Thoracic aorta (tissue), 2 donors: ENCODE measurements around the gene OR10A7. TPM values are rescaled to one million over a fixed set of nuclear protein-coding genes. Genes with fewer than 3 reads are reported as not detected.

Experiments
- ATAC-seq: fragments of 150-250 bp; one replicate; pipeline ENCODE4 v1.8.0; 2017; ENCODE audit warnings: low read depth; ENCODE audit not compliant: insufficient number of reproducible peaks, low FRiP score
- DNase-seq: peaks from one replicate; pipeline ENCODE4 v3.0.0-alpha.2; 2020; ENCODE audit warnings: low spot score
- H3K27ac ChIP-seq, 2 donors: fragments of 200-600 bp; sonication (generic); 1 replicate in 1 of 2; 2 replicates in 1 of 2; pipeline ENCODE4 v1.5.1; 2016; ENCODE audit warnings: mild to moderate bottlenecking in 2 of 2, moderate library complexity in 2 of 2
- H3K27me3 ChIP-seq: fragments of 200-600 bp; sonication (generic); replicated peaks from 2 replicates; pipeline ENCODE4 v1.6.0; 2016; ENCODE audit warnings: mild to moderate bottlenecking; ENCODE audit not compliant: insufficient read depth
- H3K36me3 ChIP-seq: fragments of 200-600 bp; sonication (generic); one replicate; pipeline ENCODE4 v1.5.1; 2016
- H3K4me1 ChIP-seq, 2 donors: fragments of 200-600 bp; sonication (generic); 1 replicate in 1 of 2; 2 replicates in 1 of 2; pipeline versions ENCODE4 v1.5.1 to v1.6.0; 2016; ENCODE audit warnings: low read depth in 2 of 2, mild to moderate bottlenecking in 1 of 2; ENCODE audit not compliant: control insufficient read depth in 1 of 2
- H3K4me3 ChIP-seq: fragments of 200-600 bp; sonication (generic); 2 replicates; pipeline ENCODE4 v1.5.1; 2016; ENCODE audit warnings: mild to moderate bottlenecking
- H3K9me3 ChIP-seq: fragments of 200-600 bp; sonication (generic); 2 replicates; pipeline ENCODE4 v1.5.1; 2016
- CTCF ChIP-seq: fragments of 200-600 bp; sonication (generic); IDR thresholded peaks from one replicate; pipeline ENCODE4 v1.5.1; 2019; ENCODE audit warnings: antibody characterized with exemption
- total RNA-seq, 2 donors: library from RNA; depleted of rRNA; stranded (reverse); fragments of >200 nt; gene quantifications; one replicate each; pipeline versions ENCODE4 v1.1.0 to v1.2.3, GENCODE V29; 2016

Gene OR10A7
- total RNA-seq, 2 donors from 2014 or later, result not detected

GRCh38 chr12:55188974-55189556 is 31.8 kb upstream of the OR10A7 start:
- Histone ChIP-seq H3K27ac (no peak overlapping the region), H3K4me3 (no peak overlapping the region), H3K27me3 (no peaks in the 10 kb centered on the region), H3K4me1 (no peaks in the 10 kb centered on the region), H3K36me3 (no peaks in the 10 kb centered on the region), H3K9me3 (no peaks in the 10 kb centered on the region)
- ATAC-seq (no peak), DNase-seq (no peak)
- peak; percentile 51 for TF ChIP-seq CTCF

- no peak for TF ChIP-seq CTCF
- Histone ChIP-seq H3K9me3 (no peaks in the 10 kb centered on the region), H3K27me3 (no peaks in the 10 kb centered on the region), H3K4me1 (no peaks in the 10 kb centered on the region), H3K36me3 (no peaks in the 10 kb centered on the region), H3K27ac (no peak overlapping the region), H3K4me3 (no peak overlapping the region)
- ATAC-seq (no peak), DNase-seq (no peak)
Observed at GRCh38 chr12:55194382-55194781, 26.4 kb upstream of the OR10A7 start.

GRCh38 chr12:55226523-55226922 is 5.7 kb downstream of the OR10A7 start:
- Histone ChIP-seq H3K36me3 (no peaks in the 10 kb centered on the region), H3K4me1 (no peaks in the 10 kb centered on the region), H3K27me3 (no peaks in the 10 kb centered on the region), H3K27ac (no peak overlapping the region), H3K9me3 (no peaks in the 10 kb centered on the region), H3K4me3 (no peak overlapping the region)
- no peak for TF ChIP-seq CTCF
- no peak for DNase-seq
- no peak for ATAC-seq

- no peak overlapping the region for H3K27ac ChIP-seq
- DNase-seq (no peak), ATAC-seq (no peak)
- TF ChIP-seq CTCF, result no peak
- H3K4me1 ChIP-seq, result no peaks in the 10 kb centered on the region
- no peaks in the 10 kb centered on the region for H3K36me3 ChIP-seq
- no peak overlapping the region for H3K4me3 ChIP-seq
- H3K9me3 ChIP-seq, result no peaks in the 10 kb centered on the region
- H3K27me3 ChIP-seq, result no peaks in the 10 kb centered on the region
Observed at GRCh38 chr12:55227643-55228042, 6.8 kb downstream of the OR10A7 start.

- no peaks in the 10 kb centered on the region for H3K4me1 ChIP-seq
- TF ChIP-seq CTCF, result no peak
- no peak within 1 kb of the TSS for H3K27ac ChIP-seq
- H3K36me3 ChIP-seq, result no peaks in the 10 kb centered on the region
- no peaks in the 10 kb centered on the region for H3K27me3 ChIP-seq
- DNase-seq (no peak), ATAC-seq (no peak)
- no peak within 1 kb of the TSS for H3K4me3 ChIP-seq
- H3K9me3 ChIP-seq, result no peaks in the 10 kb centered on the region
Observed at GRCh38 chr12:55244309-55244708, 23.5 kb downstream of the OR10A7 start, which contains the start of gene OR6C74. TSS of gene OR6C74 (plus strand) at chr12:55244609. CDS start at chr12:55247288, 2,679 bp downstream.
